H9 (cell line): ENCODE results near the gene COX5A. TPM values are rescaled to one million over a fixed set of nuclear protein-coding genes. Genes with fewer than 3 reads are reported as not detected.
A peak's percentile ranks its signal among the peaks of the same experiment; 100 is the strongest.

Experiments used
- DNase-seq: peaks from one replicate; pipeline ENCODE4 v3.0.0-alpha.2; 2017
- H2AFZ ChIP-seq: one replicate; pipeline ENCODE4 v1.6.1; 2013; ENCODE audit warnings: mild to moderate bottlenecking, low read length, control low read depth, moderate library complexity
- H2AK5ac ChIP-seq: 2 replicates; pipeline ENCODE4 v1.6.1; 2013; ENCODE audit warnings: low read length, control low read depth, mixed read lengths; ENCODE audit not compliant: insufficient read length
- H2BK120ac ChIP-seq: one replicate; pipeline ENCODE4 v1.6.1; 2013; ENCODE audit warnings: low read depth, mild to moderate bottlenecking, low read length, control low read depth, inconsistent platforms; ENCODE audit not compliant: poor library complexity, severe bottlenecking
- H2BK12ac ChIP-seq: 2 replicates; pipeline ENCODE4 v1.6.1; 2013; ENCODE audit warnings: low read length, control low read depth, mixed read lengths, low read depth; ENCODE audit not compliant: insufficient read length
- H2BK15ac ChIP-seq: 2 replicates; pipeline ENCODE4 v1.6.1; 2013; ENCODE audit warnings: low read depth, low read length, control low read depth
- H2BK20ac ChIP-seq: one replicate; pipeline ENCODE4 v1.6.1; 2013; ENCODE audit warnings: low read depth, mild to moderate bottlenecking, low read length, control low read depth, inconsistent platforms; ENCODE audit not compliant: poor library complexity, severe bottlenecking
- H2BK5ac ChIP-seq: 2 replicates; pipeline ENCODE4 v1.6.1; 2013; ENCODE audit warnings: low read length, control low read depth, mixed read lengths; ENCODE audit not compliant: insufficient read length
- H3K14ac ChIP-seq: 2 replicates; pipeline ENCODE4 v1.6.1; 2013; ENCODE audit warnings: low read length, control low read depth; ENCODE audit not compliant: insufficient read depth
- H3K18ac ChIP-seq: 2 replicates; pipeline ENCODE4 v1.6.1; 2013; ENCODE audit warnings: low read depth, mild to moderate bottlenecking, mixed read lengths, low read length, control low read depth; ENCODE audit not compliant: insufficient read length
- H3K23ac ChIP-seq: 2 replicates; pipeline ENCODE4 v1.6.1; 2013; ENCODE audit warnings: low read length, control low read depth, mixed read lengths, low read depth; ENCODE audit not compliant: insufficient read length
- H3K23me2 ChIP-seq: 2 replicates; pipeline ENCODE4 v1.6.1; 2013; ENCODE audit warnings: low read depth, mild to moderate bottlenecking, mixed read lengths, low read length, control low read depth; ENCODE audit not compliant: insufficient read length, poor library complexity, severe bottlenecking
- H3K27ac ChIP-seq: 2 replicates; pipeline ENCODE4 v1.5.1; 2013; ENCODE audit warnings: low read length, control low read depth, mixed read lengths, low read depth; ENCODE audit not compliant: insufficient read length
- H3K27me3 ChIP-seq: 2 replicates; pipeline ENCODE4 v1.6.1; 2013; ENCODE audit warnings: low read length, control low read depth, inconsistent platforms; ENCODE audit not compliant: insufficient read depth
- H3K4ac ChIP-seq: 2 replicates; pipeline ENCODE4 v1.6.1; 2013; ENCODE audit warnings: low read depth, mild to moderate bottlenecking, control low read depth, inconsistent platforms, low read length, moderate library complexity
- H3K4me1 ChIP-seq: 2 replicates; pipeline ENCODE4 v1.6.1; 2013; ENCODE audit warnings: low read length, control low read depth, inconsistent platforms; ENCODE audit not compliant: insufficient read depth
- H3K4me2 ChIP-seq: 2 replicates; pipeline ENCODE4 v1.6.1; 2013; ENCODE audit warnings: low read length, control low read depth, mixed read lengths; ENCODE audit not compliant: insufficient read length, insufficient read depth
- H3K56ac ChIP-seq: 2 replicates; pipeline ENCODE4 v1.6.1; 2013; ENCODE audit warnings: low read depth, mild to moderate bottlenecking, mixed read lengths, low read length, control low read depth; ENCODE audit not compliant: insufficient read length
- H3K79me1 ChIP-seq: 2 replicates; pipeline ENCODE4 v1.6.1; 2013; ENCODE audit warnings: low read depth, mild to moderate bottlenecking, moderate library complexity, low read length, control low read depth, inconsistent platforms; ENCODE audit not compliant: insufficient read depth, poor library complexity, severe bottlenecking
- H3K79me2 ChIP-seq: 2 replicates; pipeline ENCODE4 v1.6.1; 2013; ENCODE audit warnings: low read length, control low read depth, inconsistent platforms; ENCODE audit not compliant: insufficient read depth
- H3K9ac ChIP-seq: 2 replicates; pipeline ENCODE4 v1.6.1; 2013; ENCODE audit warnings: low read length, control low read depth, mixed read lengths; ENCODE audit not compliant: insufficient read length; ENCODE audit errors: extremely low read depth
- H3K9me3 ChIP-seq: one replicate; pipeline ENCODE4 v1.6.1; 2013; ENCODE audit warnings: low read depth, low read length, inconsistent platforms; ENCODE audit not compliant: control insufficient read depth
- H3T11ph ChIP-seq: one replicate; pipeline ENCODE4 v1.6.1; 2013; ENCODE audit warnings: mild to moderate bottlenecking, low read length, control low read depth, inconsistent platforms
- H4K20me1 ChIP-seq: one replicate; pipeline ENCODE4 v1.6.1; 2013; ENCODE audit not compliant: control insufficient read depth, insufficient read length, insufficient read depth
- H4K5ac ChIP-seq: 2 replicates; pipeline ENCODE4 v1.6.1; 2013; ENCODE audit warnings: low read depth, mild to moderate bottlenecking, mixed read lengths, low read length, control low read depth; ENCODE audit not compliant: insufficient read length
- H4K8ac ChIP-seq: replicated peaks from 2 replicates; pipeline ENCODE4 v1.6.1; 2013; ENCODE audit warnings: low read length, control low read depth, mixed read lengths, low read depth; ENCODE audit not compliant: insufficient read length
- H4K91ac ChIP-seq: 2 replicates; pipeline ENCODE4 v1.6.1; 2013; ENCODE audit warnings: low read depth, mild to moderate bottlenecking, moderate library complexity, mixed read lengths, low read length, control low read depth; ENCODE audit not compliant: insufficient read length
- H3K27ac Mint-ChIP-seq, 3 experiments: 2 replicates in 2 of 3; 3 replicates in 1 of 3; pipeline ENCODE4 v1.8.0; 2020 to 2021; ENCODE audit warnings: mixed read lengths in 3 of 3, mild to moderate bottlenecking in 1 of 3, moderate library complexity in 1 of 3
- H3K27me3 Mint-ChIP-seq: 2 replicates; pipeline ENCODE4 v1.8.0; 2021; ENCODE audit warnings: low read depth, mild to moderate bottlenecking, moderate library complexity, mixed read lengths
- H3K36me3 Mint-ChIP-seq, 3 experiments: 2 replicates in 2 of 3; 3 replicates in 1 of 3; pipeline ENCODE4 v1.8.0; 2020 to 2021; ENCODE audit warnings: low read depth in 3 of 3, mixed read lengths in 3 of 3; ENCODE audit not compliant: insufficient read depth in 1 of 3
- H3K4me1 Mint-ChIP-seq, 2 experiments: 2 replicates each; pipeline ENCODE4 v1.8.0; 2020; ENCODE audit warnings: mixed read lengths in 2 of 2
- H3K4me3 Mint-ChIP-seq, 2 experiments: 2 replicates in 1 of 2; 3 replicates in 1 of 2; pipeline ENCODE4 v1.8.0; 2020 to 2021; ENCODE audit warnings: mild to moderate bottlenecking in 2 of 2, mixed read lengths in 2 of 2, moderate library complexity in 1 of 2
- H3K9me3 Mint-ChIP-seq, 2 experiments: 2 replicates in 1 of 2; 3 replicates in 1 of 2; pipeline ENCODE4 v1.8.0; 2020; ENCODE audit warnings: mild to moderate bottlenecking in 2 of 2, mixed read lengths in 2 of 2, moderate library complexity in 1 of 2
- WGBS: extraction: QIAGEN DNeasy Blood & Tissue Kit; methylation state at CpG from one replicate; pipeline ENCODE4 v1.1.7; 2013; ENCODE audit warnings: missing lambda C conversion rate, low lambda C conversion rate, mixed read lengths; ENCODE audit not compliant: insufficient read length; ENCODE audit errors: extremely low coverage; 5-methylcytosine and 5-hydroxymethylcytosine counted together
- total RNA-seq: library from RNA; stranded (reverse); gene quantifications from 2 replicates; pipeline ENCODE4 v1.2.1, GENCODE V29; 2021
- TF ChIP-seq, protein P1 (sequence below): fragments of 200-600 bp; sonication (generic); conservative IDR thresholded peaks from 3 replicates; pipeline ENCODE4 v1.8.0; 2021; ENCODE audit warnings: antibody characterized with exemption, mild to moderate bottlenecking

Gene COX5A
- total RNA-seq, 1 experiment from 2014 or later: 331 TPM

DNA sequence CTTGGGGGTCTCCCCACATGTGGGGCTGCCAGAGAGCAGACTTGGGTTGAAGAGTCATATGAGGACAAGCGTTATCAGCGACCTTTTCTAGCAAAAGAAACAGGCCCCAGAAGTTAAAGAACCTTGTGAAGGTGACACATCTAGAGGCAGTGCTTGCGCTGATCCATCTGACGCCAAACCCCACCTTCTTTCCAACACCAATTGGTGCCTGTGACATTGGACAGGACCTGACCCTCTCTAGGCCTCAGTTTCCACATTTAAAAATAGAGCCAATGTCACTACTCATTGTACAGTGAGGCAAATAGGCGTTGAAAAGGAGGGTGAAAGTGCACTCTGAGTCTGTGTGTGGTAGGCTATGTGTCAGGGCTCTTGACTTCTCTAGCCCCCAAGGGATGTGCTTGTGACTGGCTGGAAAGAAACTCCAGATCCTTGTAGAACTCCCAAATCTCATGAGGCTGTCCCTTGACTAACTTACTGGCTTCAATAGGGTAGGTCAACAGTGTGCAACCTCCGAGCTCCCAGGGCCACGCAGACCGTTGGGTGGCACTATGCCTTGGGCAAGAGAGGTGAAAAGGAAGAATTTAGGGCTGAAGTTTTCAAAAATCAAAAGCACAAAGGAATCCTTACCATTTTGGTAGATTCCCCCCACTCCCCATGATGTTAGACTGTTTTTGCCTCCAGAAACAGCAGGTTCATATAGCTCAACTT lies 30.6 kb downstream of the COX5A start:
- peak overlapping the region; percentile 95 to 98 for H3K4me3 Mint-ChIP-seq
- no peaks in the 10 kb centered on the region for H4K20me1 ChIP-seq
- H3K79me1 ChIP-seq: no peaks in the 10 kb centered on the region
- no peak overlapping the region for H3K23ac ChIP-seq
- no peaks in the 10 kb centered on the region for H3K27me3 ChIP-seq
- H3K9ac ChIP-seq: peak overlapping the region; percentile 60
- H3T11ph ChIP-seq: no peak overlapping the region
- no peak overlapping the region for H2BK120ac ChIP-seq
- no peak overlapping the region for H4K91ac ChIP-seq
- H3K27ac Mint-ChIP-seq: peak overlapping the region; percentile 89 to 97 (median 95)
- H4K5ac ChIP-seq: no peak overlapping the region
- DNase-seq: peak; percentile 39
- H3K9me3 ChIP-seq: no peaks in the 10 kb centered on the region
- peaks cover 0 to 5% of the 10 kb centered on the region in 2 experiments; a peak in 1 of 5 replicates for H3K9me3 Mint-ChIP-seq
- peak overlapping the region; percentile 77 for H3K4me2 ChIP-seq
- H2BK15ac ChIP-seq: no peak overlapping the region
- no peak overlapping the region for H3K27ac ChIP-seq
- H3K56ac ChIP-seq: no peak overlapping the region
- TF ChIP-seq, protein P1, sequence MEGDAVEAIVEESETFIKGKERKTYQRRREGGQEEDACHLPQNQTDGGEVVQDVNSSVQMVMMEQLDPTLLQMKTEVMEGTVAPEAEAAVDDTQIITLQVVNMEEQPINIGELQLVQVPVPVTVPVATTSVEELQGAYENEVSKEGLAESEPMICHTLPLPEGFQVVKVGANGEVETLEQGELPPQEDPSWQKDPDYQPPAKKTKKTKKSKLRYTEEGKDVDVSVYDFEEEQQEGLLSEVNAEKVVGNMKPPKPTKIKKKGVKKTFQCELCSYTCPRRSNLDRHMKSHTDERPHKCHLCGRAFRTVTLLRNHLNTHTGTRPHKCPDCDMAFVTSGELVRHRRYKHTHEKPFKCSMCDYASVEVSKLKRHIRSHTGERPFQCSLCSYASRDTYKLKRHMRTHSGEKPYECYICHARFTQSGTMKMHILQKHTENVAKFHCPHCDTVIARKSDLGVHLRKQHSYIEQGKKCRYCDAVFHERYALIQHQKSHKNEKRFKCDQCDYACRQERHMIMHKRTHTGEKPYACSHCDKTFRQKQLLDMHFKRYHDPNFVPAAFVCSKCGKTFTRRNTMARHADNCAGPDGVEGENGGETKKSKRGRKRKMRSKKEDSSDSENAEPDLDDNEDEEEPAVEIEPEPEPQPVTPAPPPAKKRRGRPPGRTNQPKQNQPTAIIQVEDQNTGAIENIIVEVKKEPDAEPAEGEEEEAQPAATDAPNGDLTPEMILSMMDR: no peak
- H3K4me1 ChIP-seq: no peaks in the 10 kb centered on the region
- H3K79me2 ChIP-seq: no peaks in the 10 kb centered on the region
- H3K27me3 Mint-ChIP-seq: no peaks in the 10 kb centered on the region
- H2AK5ac ChIP-seq: no peak overlapping the region
- H3K4ac ChIP-seq: no peak overlapping the region
- H2BK5ac ChIP-seq: no peak overlapping the region
- peaks cover 37 to 50% (median 48%) of the 10 kb centered on the region in 3 experiments for H3K36me3 Mint-ChIP-seq
- no peak overlapping the region for H2BK20ac ChIP-seq
- H3K4me1 Mint-ChIP-seq: peaks cover 19 to 20% of the 10 kb centered on the region in 2 experiments
- WGBS: no CpG with 5 or more reads among the region's 8 CpGs
- peaks cover 9% of the 10 kb centered on the region for H3K23me2 ChIP-seq
- no peak overlapping the region for H3K14ac ChIP-seq
- H4K8ac ChIP-seq: no peak overlapping the region
- no peak overlapping the region for H2BK12ac ChIP-seq
- peak overlapping the region; percentile 26 for H2AFZ ChIP-seq
- H3K18ac ChIP-seq: no peak overlapping the region
